Upper lobe of right lung (tissue), 1 donor: ENCODE data around the gene PLCB4. TPM values are rescaled to one million over a fixed set of nuclear protein-coding genes. Genes with fewer than 3 reads are reported as not detected.

Source experiments
- ATAC-seq: fragments of 200-7000 bp; cut with Tn5 transposase; one replicate; pipeline ENCODE4 v1.9.1; 2020; ENCODE audit warnings: mild to moderate bottlenecking, moderate library complexity
- DNase-seq: peaks from one replicate; pipeline ENCODE4 v3.0.0-alpha.2; 2020
- H3K27ac ChIP-seq: fragments of 200-600 bp; one replicate; pipeline ENCODE4 v1.8.0; 2022
- H3K27me3 ChIP-seq: fragments of 200-600 bp; one replicate; pipeline ENCODE4 v1.8.0; 2022; ENCODE audit warnings: mild to moderate bottlenecking
- H3K36me3 ChIP-seq: fragments of 200-600 bp; one replicate; pipeline ENCODE4 v1.8.0; 2022
- H3K4me1 ChIP-seq: fragments of 200-600 bp; one replicate; pipeline ENCODE4 v1.8.0; 2022
- H3K4me3 ChIP-seq: fragments of 200-600 bp; one replicate; pipeline ENCODE4 v1.8.0; 2022; ENCODE audit warnings: mild to moderate bottlenecking
- H3K9me3 ChIP-seq: fragments of 200-600 bp; one replicate; pipeline ENCODE4 v1.8.0; 2022
- intact Hi-C: fragments of 100-400 bp; cut with DNase I; formaldehyde crosslinking; loops from one replicate; pipeline ENCODE4 v1.11.0; 2022
- total RNA-seq: library from RNA; stranded (reverse); fragmentation: NEBNext Ultra II Directional; extraction: Animal tissue kit (Norgen Biotek cat#: 25700); gene quantifications from one replicate; pipeline ENCODE4 v1.2.1, GENCODE V29; 2021
- TF ChIP-seq, protein P1 (sequence below): fragments of 200-600 bp; IDR thresholded peaks from one replicate; pipeline ENCODE4 v1.8.0; 2022; ENCODE audit warnings: antibody characterized with exemption
- donor health status: DM: no; HTN: yes; CAD: no; lungs with severe emphysema.

The PLCB4 gene
- total RNA-seq, 1 donor from 2014 or later = 7.9 TPM

DNA sequence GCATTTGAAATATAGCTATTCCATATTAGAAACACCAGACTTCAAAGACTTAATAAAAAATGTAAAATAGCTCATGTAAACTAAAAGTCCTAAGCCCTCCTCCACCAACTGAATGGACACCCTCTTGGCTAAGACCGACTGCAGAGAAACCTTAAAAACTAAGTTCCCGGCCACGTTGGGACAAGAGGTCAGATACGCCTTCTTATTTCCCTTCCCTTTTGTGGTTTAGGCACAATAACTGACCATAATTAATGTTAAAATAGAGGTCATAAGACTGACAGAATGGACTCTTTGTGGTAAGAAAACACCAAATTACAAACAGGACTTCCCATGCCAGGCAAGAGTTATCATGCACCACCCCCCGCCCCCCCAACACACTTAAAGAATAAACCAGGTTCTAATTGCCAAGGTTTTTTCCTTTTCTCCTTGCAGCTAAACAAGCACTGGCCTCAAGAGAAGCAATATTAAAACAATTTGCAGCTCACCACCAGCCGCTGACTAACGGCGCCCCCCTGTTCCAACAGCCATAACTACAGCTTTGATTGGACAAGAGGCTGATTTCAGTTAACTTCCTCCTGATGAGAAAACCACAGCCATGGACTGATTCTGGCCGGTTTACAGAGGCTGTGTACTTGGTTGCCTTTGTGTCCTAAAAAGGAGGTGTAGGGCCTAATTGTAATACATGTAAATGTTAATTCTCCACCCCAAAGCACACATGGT lies 434.8 kb downstream of the PLCB4 start:
- no peaks in the 10 kb centered on the region for H3K9me3 ChIP-seq
- TF ChIP-seq, protein P1, sequence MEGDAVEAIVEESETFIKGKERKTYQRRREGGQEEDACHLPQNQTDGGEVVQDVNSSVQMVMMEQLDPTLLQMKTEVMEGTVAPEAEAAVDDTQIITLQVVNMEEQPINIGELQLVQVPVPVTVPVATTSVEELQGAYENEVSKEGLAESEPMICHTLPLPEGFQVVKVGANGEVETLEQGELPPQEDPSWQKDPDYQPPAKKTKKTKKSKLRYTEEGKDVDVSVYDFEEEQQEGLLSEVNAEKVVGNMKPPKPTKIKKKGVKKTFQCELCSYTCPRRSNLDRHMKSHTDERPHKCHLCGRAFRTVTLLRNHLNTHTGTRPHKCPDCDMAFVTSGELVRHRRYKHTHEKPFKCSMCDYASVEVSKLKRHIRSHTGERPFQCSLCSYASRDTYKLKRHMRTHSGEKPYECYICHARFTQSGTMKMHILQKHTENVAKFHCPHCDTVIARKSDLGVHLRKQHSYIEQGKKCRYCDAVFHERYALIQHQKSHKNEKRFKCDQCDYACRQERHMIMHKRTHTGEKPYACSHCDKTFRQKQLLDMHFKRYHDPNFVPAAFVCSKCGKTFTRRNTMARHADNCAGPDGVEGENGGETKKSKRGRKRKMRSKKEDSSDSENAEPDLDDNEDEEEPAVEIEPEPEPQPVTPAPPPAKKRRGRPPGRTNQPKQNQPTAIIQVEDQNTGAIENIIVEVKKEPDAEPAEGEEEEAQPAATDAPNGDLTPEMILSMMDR = no peak
- DNase-seq (no peak), ATAC-seq (peak; percentile 59)
- H3K4me1 ChIP-seq = peaks cover 9% of the 10 kb centered on the region
- H3K27ac ChIP-seq = no peak overlapping the region
- intact Hi-C loops = no loop called here
- H3K4me3 ChIP-seq = no peak overlapping the region
- peaks cover 36% of the 10 kb centered on the region for H3K27me3 ChIP-seq
- H3K36me3 ChIP-seq = no peaks in the 10 kb centered on the region

DNA sequence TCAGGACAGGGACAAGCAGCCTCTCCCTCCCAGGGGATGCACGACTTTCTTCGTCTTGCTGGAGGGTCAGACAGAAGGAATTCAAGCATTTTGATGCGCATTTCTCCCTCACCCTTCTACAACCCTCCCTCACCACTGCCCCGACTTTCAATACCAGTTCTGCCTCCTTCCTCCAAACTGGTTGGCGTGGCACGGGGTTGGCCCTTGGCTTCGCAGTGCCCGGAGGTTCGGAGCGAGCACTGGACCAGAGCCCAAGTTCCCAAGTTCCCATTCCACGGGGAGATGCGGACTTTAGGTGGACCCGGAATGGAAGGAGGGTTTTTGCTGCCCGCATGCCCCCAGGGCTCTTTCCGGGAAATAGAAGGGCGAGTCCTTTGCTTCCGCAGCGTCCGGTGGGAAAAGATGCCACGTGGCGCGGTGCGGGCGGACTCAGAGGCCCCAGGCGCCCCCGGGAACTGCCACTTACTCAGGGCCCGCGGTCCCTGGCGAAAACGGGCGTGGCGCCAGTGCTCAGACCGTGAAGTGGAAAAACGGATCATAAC lies 437.5 kb downstream of the PLCB4 start:
- Histone ChIP-seq H3K4me3 (no peak overlapping the region), H3K27me3 (peaks cover 53% of the 10 kb centered on the region)
- no peak for ATAC-seq

DNA sequence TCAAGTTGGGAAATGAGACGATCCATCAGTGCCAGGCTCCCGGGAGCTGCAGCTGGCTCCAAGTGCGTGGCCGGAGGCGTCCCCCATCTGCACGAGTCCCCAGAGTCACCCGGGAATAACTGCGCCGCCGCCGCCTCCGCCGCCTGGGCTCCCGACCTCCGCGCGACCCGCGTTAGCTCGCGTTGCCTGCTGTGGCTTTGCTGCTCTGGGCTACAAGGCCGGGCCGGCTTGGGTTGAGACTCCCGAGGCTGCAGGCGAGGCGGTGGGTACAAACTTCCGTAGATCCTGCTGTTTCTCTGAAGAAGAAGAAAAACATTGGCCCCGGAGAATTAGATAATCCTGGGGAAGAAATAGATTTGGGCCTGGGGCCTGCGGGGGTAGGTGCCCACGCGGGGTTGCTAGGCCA lies 438.1 kb downstream of the PLCB4 start:
- Histone ChIP-seq H3K27me3 (peaks cover 55% of the 10 kb centered on the region), H3K9me3 (no peaks in the 10 kb centered on the region), H3K4me3 (no peak overlapping the region), H3K36me3 (no peaks in the 10 kb centered on the region), H3K4me1 (peaks cover 9% of the 10 kb centered on the region), H3K27ac (no peak overlapping the region)
- intact Hi-C loops = no loop called here
- TF ChIP-seq, protein P1 = no peak
- ATAC-seq (no peak), DNase-seq (no peak)

More for the DNA sequence above, 437.5 kb downstream of the PLCB4 start:
- Histone ChIP-seq H3K36me3 (no peaks in the 10 kb centered on the region), H3K4me1 (peaks cover 9% of the 10 kb centered on the region), H3K27ac (no peak overlapping the region), H3K9me3 (no peaks in the 10 kb centered on the region)
- intact Hi-C loops = no loop called here
- DNase-seq = no peak
- TF ChIP-seq, protein P1 = no peak

DNA sequence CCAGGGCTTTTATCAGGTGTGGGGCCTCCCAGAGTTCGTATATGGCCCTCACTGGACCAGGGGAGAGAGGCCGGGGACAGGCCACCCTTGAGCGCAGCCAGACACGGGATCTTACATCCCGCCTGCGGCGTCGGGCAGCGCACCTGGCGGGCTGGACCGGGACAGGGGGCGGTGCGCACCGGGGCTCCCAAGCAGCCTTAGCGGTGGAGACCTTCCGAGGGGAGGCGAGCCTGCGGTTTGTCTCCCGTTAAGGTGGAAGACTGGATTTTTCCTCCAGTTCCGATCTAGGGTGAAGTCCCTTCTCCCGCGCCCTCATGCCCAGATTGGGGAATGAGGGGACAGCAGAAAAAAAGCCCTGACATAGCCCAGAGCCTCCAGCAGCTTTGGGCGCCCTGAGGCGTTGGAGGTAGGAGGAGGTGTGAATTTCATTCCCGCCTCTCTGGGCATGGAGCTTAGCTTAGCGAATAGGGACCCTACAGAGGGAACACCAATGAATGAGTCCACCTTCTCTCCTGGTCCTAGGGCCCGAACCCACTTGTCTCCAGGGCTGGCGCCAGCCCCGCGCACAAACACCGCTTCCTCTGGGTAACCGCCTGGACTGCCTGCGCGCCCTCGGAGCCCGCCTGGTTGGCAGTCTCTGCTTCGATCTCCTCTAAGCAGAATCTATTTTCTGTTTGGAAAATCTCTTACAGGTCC lies 438.8 kb downstream of the PLCB4 start:
- H3K27me3 ChIP-seq = peaks cover 55% of the 10 kb centered on the region
- H3K9me3 ChIP-seq = no peaks in the 10 kb centered on the region
- H3K36me3 ChIP-seq = no peaks in the 10 kb centered on the region
- H3K27ac ChIP-seq = no peak overlapping the region
- ATAC-seq (no peak), DNase-seq (no peak)
- TF ChIP-seq, protein P1 = no peak
- intact Hi-C loops = no loop called here
- H3K4me3 ChIP-seq = no peak overlapping the region
- peaks cover 9% of the 10 kb centered on the region for H3K4me1 ChIP-seq

DNA sequence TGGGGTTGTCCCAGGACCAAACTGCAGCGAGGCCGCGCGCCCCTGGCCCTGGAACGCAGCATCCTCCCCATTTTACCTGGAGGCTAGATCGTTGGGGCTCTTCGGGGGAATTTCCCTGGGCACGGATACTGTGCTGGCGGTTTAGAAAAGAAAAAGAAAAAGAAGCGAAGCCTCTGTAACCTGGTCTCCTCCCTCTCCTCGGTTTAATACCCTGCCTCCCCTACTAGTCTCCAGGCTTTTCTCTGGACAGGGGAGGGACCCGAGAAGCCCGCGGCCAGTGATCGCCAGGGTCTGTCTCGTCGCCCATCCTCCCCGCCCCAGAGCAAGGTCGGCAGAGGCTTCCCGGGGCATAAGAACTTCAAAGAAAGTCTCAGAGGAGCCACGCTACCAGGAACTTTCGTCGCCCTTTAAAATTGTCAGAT lies 439.4 kb downstream of the PLCB4 start:
- H3K4me3 ChIP-seq = no peak overlapping the region
- H3K27ac ChIP-seq = no peak overlapping the region
- intact Hi-C loops = no loop called here
- no peaks in the 10 kb centered on the region for H3K36me3 ChIP-seq
- peaks cover 9% of the 10 kb centered on the region for H3K4me1 ChIP-seq
- H3K9me3 ChIP-seq = no peaks in the 10 kb centered on the region
- TF ChIP-seq, protein P1 = no peak
- DNase-seq (no peak), ATAC-seq (no peak)
- H3K27me3 ChIP-seq = peaks cover 55% of the 10 kb centered on the region
